CD4-positive, alpha-beta T cell treated with Interferon alpha-2 for 1 hour (primary cell): ENCODE data around the gene KCNQ5.
"Not testable (repeated sequence)": the region's sequence is repeated elsewhere in the genome, so short reads cannot be mapped to it uniquely, and the experiment has no call there.

Experiments
- DNase-seq, 2 donors: peaks; one replicate each; pipeline ENCODE4 v3.0.0-alpha.2; 2020 to 2022

Gene KCNQ5

GRCh38 chr6:72966628-72967280, 344.9 kb downstream of the KCNQ5 start:
- no peak for DNase-seq

- no peak for DNase-seq
These were observed 345.5 kb downstream of the KCNQ5 start for GRCh38 chr6:72967329-72967728.

- no peak for DNase-seq
These were observed 346.8 kb downstream of the KCNQ5 start for GRCh38 chr6:72968704-72969103.

GRCh38 chr6:72969666-72970065, 347.8 kb downstream of the KCNQ5 start:
- no peak for DNase-seq

GRCh38 chr6:72972579-72972978, 350.7 kb downstream of the KCNQ5 start:
- no peak for DNase-seq

- no peak for DNase-seq
These were observed 352.4 kb downstream of the KCNQ5 start for GRCh38 chr6:72974276-72974675.

- no peak for DNase-seq
These were observed 353.5 kb downstream of the KCNQ5 start for GRCh38 chr6:72975352-72975752.

- DNase-seq, result no peak
These were observed 354.6 kb downstream of the KCNQ5 start for GRCh38 chr6:72976484-72976883.

GRCh38 chr6:72977114-72977513, 355.2 kb downstream of the KCNQ5 start:
- DNase-seq, result no peak

- not testable (repeated sequence) for DNase-seq
These were observed 356.9 kb downstream of the KCNQ5 start for GRCh38 chr6:72978808-72979207.

- DNase-seq, result not testable (repeated sequence)
These were observed 362.4 kb downstream of the KCNQ5 start for GRCh38 chr6:72984189-72984831.

- no peak for DNase-seq
These were observed 363.3 kb downstream of the KCNQ5 start for GRCh38 chr6:72984981-72985665.

- DNase-seq, result no peak
These were observed 365.4 kb downstream of the KCNQ5 start for GRCh38 chr6:72987301-72987700.

GRCh38 chr6:72999995-73000394, 378.1 kb downstream of the KCNQ5 start:
- DNase-seq, result no peak

- DNase-seq, result no peak
These were observed 378.6 kb downstream of the KCNQ5 start for GRCh38 chr6:73000460-73000859.

- DNase-seq, result no peak
These were observed 380.7 kb downstream of the KCNQ5 start for GRCh38 chr6:73002588-73002987.

GRCh38 chr6:73003302-73003701, 381.4 kb downstream of the KCNQ5 start:
- DNase-seq, result no peak

- DNase-seq, result no peak
These were observed 382.4 kb downstream of the KCNQ5 start for GRCh38 chr6:73004231-73004630.

GRCh38 chr6:73004861-73005260, 383.0 kb downstream of the KCNQ5 start:
- DNase-seq, result no peak

- no peak for DNase-seq
These were observed 384.3 kb downstream of the KCNQ5 start for GRCh38 chr6:73006146-73006545.

- DNase-seq, result no peak
These were observed 390.1 kb downstream of the KCNQ5 start for GRCh38 chr6:73011945-73012344.

- DNase-seq, result no peak
These were observed 395.6 kb downstream of the KCNQ5 start for GRCh38 chr6:73017476-73017875.

GRCh38 chr6:73024598-73024997, 402.7 kb downstream of the KCNQ5 start:
- DNase-seq, result no peak

GRCh38 chr6:73027691-73028090, 405.8 kb downstream of the KCNQ5 start:
- DNase-seq, result no peak
